ENCODE data around the gene HELZ2.
"Not testable (repeated sequence)": the region's sequence is repeated elsewhere in the genome, so short reads cannot be mapped to it uniquely, and the experiment has no call there.

Gene HELZ2

DNA sequence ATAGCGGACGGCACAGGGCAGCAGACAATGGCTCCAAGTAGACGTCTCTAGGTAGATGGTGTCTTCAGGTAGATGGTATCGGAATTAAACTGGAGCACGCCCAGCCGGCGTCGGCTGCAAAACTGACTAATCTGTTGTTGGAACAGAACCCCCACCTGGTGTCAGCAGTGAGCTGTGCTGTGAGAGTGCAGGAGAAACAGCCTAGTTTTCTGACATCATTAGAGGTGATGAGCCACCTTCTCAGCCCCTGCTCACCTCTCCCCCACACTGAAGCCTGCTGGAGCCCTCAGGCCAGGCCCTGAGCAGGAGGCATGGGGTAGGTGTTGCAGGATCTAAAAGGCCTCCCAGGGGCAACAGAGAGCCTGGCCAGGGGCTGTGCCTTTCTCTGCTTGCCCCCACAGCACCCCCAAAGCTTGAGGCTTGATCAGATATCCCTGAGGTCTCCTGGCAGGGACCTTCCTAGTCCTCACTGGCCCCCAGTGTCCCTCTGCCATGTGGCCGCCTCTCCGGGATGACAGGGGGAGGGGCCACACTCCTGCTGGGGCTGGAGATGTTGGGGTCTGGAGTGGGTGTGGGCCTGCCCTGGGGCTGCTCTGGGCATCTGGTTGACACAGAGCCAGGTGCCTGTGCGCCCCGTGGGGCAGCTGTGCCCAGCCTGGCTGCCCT lies 6.9 kb upstream of the HELZ2 start:
- DNase-seq (ENCODE audit: low read depth), result peak; percentile 55

GRCh38 chr20:63579017-63579694 lies 5.1 kb upstream of the HELZ2 start:
- no peak for DNase-seq (ENCODE audit: low read depth)

DNA sequence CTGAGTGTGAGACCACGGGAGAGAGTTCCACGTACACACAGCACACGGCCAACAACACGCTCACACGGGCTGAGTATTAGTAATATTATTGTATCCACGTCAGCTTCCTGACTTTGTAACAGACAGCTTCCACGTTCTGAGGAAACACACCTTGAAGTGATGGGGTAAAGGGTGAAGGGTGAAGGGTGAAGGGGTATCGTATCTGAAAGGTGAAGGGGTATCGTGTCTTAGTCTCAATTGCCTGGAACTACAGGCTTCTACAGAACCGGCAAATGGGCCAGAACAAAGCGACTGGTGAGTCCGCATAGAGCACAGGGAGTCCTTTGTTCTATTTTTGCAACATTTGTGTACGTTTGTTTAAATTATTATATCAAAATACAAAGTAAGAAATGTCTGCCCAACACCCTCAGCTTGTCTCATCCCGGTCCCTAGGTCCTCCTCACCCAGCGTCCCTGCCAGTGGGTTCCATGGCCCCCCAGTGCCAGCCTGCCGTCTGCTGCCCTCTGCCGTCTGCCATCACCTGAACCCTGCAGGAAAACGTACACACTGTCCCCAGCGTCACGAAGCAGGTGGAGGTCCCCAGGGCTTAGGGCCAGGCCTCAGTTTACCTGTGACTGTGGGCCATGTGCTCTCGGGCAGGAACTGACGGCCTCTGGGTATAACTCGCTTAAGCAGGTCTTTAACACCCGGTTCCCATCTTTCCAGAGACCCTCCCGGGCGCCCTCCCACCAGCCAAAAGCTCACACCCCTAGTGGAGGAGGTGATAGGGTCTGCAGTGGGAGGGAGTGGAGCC lies 4.4 kb upstream of the HELZ2 start:
- DNase-seq (ENCODE audit: low read depth), result no peak

GRCh38 chr20:63577317-63577894 lies 3.4 kb upstream of the HELZ2 start:
- no peak for DNase-seq (ENCODE audit: low read depth)

DNA sequence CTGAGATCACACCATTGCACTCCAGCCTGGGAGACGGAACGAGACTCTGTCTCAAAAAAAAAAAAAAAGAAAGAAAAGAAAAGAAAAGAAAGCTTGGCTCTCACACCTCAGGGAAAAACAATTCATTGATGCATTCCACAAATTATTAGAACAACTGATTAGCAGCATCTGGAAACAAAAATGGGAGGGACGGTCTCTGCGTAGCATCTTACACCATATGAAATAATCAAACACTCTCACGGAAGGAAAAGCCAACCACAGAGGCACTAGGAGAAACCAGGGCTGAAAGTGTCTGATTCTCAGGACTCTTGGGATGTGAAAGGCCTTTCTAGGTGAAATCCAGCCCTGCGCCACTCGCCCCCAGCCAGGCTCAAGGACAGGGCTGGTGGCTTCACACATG lies 2.3 kb upstream of the HELZ2 start:
- no peak for DNase-seq (ENCODE audit: low read depth)

DNA sequence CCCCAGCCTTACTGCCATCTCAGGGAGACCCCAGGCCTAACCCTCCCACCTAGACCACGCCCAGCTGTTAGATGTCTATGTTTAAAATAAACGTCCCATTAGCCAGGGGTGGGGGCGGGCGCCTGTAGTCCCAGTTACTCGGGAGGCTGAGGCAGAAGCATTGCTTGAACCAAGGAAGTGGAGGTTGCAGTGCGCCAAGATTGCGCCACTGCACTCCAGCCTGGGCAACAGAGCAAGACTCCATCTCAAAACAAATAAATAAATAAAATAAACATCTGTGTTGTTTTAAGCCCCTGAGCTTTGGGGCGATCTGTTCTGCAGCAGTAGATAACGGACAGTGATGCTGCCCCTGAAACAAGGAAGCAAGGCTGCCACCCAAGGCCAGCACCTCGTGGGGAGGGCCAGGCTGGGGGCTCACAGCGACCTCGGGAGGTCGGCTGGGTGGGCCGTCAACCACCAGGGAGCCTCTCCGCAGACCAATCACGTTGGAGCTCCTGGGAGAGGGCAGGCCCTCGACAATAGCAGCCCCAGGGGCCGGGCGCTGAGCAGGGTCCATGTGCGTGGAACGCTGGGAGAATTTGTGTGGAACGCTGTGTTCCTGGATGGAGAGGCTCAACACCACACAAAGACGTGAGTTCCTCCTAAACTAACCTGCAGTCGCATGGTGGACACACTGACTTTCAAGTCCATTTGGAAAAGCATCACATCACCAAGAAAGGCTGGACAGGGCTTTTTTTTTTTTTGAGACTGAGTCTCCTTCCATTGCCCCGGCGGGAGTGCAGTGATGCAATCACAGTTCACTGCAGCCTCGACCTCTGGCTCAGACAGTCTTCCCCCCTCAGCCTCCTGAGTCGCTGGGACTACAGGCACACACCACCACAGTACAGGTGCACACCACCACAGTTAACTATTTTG lies 1.0 kb upstream of the HELZ2 start:
- no peak for DNase-seq (ENCODE audit: low read depth)

- DNase-seq (ENCODE audit: low read depth), result no peak
These were observed 350 bp downstream of the HELZ2 start for GRCh38 chr20:63573647-63574131.

GRCh38 chr20:63572788-63573646 lies 1.0 kb downstream of the HELZ2 start:
- DNase-seq (ENCODE audit: low read depth), result no peak

DNA sequence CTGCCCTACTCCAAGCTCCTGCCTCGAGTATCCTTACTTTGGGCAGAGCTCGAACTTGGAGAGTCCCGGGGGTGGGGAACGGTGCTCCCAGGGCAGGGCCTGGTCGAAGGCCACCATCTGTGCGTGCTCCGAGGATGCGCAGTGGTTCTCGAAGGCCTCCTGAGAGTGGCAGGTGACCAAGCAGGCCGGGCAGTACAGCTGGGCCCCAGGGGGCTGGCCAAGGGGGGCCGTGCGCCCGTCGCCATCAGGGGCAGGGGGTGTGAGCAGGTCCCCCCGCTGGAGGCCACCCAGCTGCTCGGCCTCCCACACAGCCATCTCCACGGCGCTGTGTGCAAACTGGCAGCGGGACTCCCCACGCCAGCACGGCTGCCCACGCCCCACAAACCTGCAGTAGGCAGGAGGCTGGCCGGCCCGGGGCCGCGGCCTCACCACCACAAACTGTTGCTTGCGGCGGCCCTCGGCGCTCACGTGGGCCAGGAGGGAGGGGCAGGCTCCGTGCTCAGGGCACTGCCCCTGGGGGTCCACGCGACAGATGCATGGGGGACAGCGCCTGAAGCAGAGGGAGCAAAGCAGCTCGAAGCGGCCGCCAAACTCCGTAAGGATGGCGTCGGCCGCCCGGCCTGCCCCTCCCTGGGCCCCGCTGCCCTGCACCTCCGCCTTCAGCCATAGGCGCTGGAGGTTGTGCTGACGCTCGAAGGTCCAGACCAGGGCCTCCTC lies 1.8 kb downstream of the HELZ2 start:
- DNase-seq (ENCODE audit: low read depth), result no peak

DNA sequence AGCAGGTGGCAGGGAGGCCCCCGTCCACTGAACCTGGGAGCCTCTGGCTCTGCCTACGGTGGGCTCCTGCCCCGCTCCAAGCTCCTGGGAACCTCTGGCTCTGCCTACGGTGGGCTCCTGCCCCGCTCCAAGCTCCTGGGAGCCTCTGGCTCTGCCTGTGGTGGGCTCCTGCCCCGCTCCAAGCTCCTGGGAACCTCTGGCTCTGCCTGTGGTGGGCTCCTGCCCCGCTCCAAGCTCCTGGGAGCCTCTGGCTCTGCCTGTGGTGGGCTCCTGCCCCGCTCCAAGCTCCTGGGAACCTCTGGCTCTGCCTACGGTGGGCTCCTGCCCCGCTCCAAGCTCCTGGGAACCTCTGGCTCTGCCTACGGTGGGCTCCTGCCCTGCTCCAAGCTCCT lies 3.0 kb downstream of the HELZ2 start:
- DNase-seq (ENCODE audit: low read depth), result not testable (repeated sequence)

DNA sequence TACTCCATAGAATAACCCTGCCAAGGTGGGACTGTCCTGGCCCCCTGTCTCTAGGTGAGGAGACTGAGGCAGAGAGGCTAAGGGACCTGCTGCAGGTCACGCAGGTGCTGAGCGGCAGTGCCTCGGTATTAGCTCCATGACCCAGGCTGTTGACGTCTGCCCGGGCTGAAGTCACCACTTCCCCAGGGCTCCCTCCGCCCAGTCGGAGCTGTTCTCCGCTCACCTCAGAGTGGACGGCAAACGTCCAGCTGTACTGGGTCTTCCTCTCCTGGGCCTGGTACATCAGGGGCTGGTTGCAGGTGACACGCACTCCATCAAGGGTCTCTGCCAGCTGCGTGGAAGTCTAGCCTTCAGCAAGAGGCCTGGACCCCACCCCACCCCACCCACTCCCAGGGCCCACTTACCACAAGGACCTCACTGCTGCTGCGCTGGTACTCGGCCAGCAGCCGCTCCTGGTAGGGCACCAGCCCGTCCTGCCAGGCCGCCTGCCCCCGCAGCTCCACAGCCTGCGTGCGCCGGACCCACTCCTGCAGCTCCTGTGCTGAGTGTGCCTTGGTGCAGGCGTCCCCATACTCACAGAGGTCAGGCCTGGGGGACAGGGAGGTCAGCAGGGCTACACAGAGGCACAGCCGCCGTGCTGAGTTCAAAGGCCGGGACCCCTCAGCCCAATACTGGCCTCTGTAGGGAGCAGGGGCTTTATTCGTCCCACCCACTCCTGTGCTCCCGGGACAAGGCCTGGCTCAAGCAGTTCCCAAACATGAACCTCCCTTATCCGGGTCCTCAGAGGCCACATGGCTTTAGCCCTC lies 3.6 kb downstream of the HELZ2 start:
- DNase-seq (ENCODE audit: low read depth), result no peak

DNA sequence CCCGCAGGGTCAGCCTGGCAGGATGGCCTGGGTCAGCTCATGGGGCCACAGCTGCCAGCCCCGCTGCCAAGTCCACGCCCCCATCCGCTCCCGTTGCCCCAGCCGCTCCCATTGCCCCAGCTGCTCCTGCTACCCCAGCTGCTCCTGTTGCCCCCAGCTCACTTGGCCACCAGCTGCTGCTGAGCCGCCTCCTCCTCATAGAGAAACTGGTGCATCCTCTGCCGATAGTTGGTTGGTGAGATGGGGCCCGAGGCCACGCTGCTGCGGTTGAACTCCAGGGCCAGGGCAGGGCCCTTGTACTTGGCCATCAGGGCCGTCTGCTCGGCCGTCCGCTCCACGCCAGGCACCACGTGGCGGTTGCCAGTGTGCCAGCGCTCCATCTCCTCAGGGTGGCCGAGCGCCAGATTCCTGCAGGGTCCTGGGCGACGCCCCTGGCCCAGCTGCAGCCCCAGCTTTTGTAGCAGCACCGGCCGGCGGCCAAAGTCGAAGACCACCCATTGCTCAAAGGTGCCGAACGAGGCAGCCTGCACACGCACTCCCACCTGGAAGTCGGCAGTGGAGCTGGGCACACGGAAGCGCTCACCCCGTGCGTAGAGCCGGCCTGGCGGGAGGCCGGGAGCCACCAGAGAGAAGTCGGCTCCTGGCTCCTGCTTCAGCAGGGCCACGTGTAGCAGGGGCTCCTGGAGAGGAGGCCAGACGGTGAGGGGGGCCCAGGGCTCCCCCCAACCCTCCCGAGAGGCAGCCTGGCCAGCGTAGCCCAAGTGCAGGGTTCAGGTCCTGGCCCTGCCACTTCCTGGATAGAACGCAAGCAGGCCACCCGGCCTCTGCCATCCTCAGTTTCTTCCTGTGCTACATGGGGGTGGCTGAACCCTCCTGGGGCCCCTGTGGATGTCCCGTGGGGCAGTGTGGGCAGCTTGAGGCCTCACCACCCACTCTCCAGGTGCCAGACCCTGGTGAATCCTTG lies 4.8 kb downstream of the HELZ2 start:
- no peak for DNase-seq (ENCODE audit: low read depth)

- no peak for DNase-seq (ENCODE audit: low read depth)
These were observed 5.7 kb downstream of the HELZ2 start for GRCh38 chr20:63568170-63568981.

DNA sequence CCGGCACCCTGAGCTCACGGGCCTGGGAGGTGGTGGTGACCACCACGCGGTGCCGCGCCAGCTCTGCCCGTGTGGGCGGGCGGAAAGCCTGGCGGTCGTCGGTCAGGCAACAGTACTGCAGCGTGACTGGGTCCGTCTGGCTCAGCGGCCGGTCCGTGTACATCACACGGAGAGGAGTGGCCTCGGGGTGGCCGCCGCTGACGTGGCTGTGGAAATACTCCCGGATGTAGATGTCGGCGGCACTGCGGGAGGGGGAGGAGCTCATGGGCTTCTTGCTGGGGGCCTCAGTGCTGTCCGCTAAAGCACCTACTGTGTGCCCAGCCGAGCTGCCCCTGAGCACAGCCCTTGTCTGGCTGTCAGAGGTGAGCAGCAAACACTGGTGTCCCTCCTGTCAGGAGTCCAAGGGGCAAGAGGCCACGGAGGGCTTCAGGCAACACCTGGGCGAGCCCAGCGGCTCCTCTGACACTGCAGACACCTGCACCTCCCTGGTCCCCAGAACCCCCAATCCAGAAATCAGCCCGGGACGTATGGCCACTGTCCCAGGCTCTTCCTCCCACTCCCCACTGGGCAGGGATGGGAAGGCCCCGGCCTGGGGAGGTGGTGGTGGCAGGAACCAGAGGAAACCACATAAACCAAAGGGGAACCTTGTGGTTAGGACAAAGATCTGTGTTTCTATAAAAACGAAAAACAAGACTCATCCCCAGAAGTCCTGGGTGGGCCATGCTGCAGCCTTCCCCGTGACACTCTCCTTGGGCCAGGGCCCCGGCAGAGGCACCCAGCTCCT lies 6.5 kb downstream of the HELZ2 start:
- peak; percentile 30 for DNase-seq (ENCODE audit: low read depth)

- DNase-seq (ENCODE audit: low read depth), result no peak
These were observed 7.0 kb downstream of the HELZ2 start for GRCh38 chr20:63567136-63567385.

DNA sequence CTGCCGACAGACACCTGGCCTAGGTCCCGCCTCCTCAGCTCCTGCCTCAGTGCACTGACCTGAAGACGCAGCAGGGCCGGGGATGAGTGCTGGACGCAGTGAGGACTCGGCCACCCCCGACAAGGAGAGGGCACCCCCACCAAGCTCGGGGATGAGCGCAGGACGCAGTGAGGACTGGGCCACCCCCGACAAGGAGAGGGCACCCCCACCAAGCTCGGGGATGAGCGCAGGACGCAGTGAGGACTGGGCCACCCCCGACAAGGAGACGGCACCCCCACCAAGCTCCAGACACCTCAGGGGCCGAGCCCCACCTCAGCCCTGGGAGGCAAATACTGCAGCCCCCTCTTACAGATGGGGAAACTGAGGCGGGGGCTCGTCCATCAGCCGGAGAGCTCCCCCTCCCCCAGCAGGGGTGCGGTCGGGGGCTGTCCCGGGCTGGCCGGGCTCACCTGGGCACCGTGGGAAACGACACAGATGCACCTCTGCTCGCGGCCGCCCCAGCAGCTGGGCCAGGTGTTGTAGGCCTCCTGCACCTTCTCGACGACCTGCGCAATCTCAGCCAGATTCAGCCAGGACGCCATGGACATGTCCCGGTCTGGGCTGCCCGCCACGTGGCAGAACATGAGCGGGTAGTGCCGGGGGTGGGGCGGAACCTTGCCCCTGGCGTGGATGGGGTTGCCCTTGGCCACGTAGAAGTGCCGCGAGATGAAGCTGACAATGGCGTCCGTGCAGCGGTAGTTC lies 7.5 kb downstream of the HELZ2 start:
- no peak for DNase-seq (ENCODE audit: low read depth)
